Epithelial cell of proximal tubule (primary cell): ENCODE results near the gene RAB35. TPM values are rescaled to one million over a fixed set of nuclear protein-coding genes. Genes with fewer than 3 reads are reported as not detected.

Experiments
- DNase-seq: peaks from one replicate; pipeline ENCODE4 v3.0.0-alpha.2; 2011; ENCODE audit warnings: low read depth
- H3K4me3 ChIP-seq: 2 replicates; pipeline ENCODE4 v1.5.1; 2011; ENCODE audit warnings: low read depth, mild to moderate bottlenecking, low read length
- CTCF ChIP-seq: conservative IDR thresholded peaks from 2 replicates; pipeline ENCODE4 v1.5.1; 2012; ENCODE audit warnings: low read depth, mild to moderate bottlenecking, low read length
- total RNA-seq: library from RNA; depleted of rRNA; stranded (reverse); fragments of >200 nt; gene quantifications from 2 replicates; pipeline ENCODE4 v1.2.3, GENCODE V29; 2015

Gene RAB35
- total RNA-seq, 1 donor from 2014 or later, result 18.6 TPM

- DNase-seq, result no peak
- TF ChIP-seq CTCF, result no peak
- H3K4me3 ChIP-seq, result peak overlapping the region; percentile 95
Observed at GRCh38 chr12:120117961-120118320, 1.4 kb upstream of the RAB35 start.

GRCh38 chr12:120116792-120117651, 469 bp upstream of the RAB35 start:
- H3K4me3 ChIP-seq, result peak overlapping the region; percentile 95
- DNase-seq, result no peak
- TF ChIP-seq CTCF, result no peak

GRCh38 chr12:120115692-120116440, 687 bp downstream of the RAB35 start:
- no peak for DNase-seq
- peak overlapping the region; percentile 95 for H3K4me3 ChIP-seq
- no peak for TF ChIP-seq CTCF

GRCh38 chr12:120115066-120115465, 1.5 kb downstream of the RAB35 start:
- no peak for DNase-seq
- H3K4me3 ChIP-seq, result peak overlapping the region; percentile 95
- no peak for TF ChIP-seq CTCF

- no peak for DNase-seq
- no peak for TF ChIP-seq CTCF
- H3K4me3 ChIP-seq, result no peak overlapping the region
Observed at GRCh38 chr12:120110550-120111501, 5.7 kb downstream of the RAB35 start.

GRCh38 chr12:120109570-120110267, 6.8 kb downstream of the RAB35 start:
- no peak for TF ChIP-seq CTCF

More at GRCh38 chr12:120109570-120110267, 6.8 kb downstream of the RAB35 start:
- no peak overlapping the region for H3K4me3 ChIP-seq
- no peak for DNase-seq
